Raji (cell line): Measurements from ENCODE around the gene RBPJ.

ENCODE experiments used
- POLR2A ChIP-seq: IDR thresholded peaks from 2 replicates; pipeline ENCODE4 v1.6.1; 2011; ENCODE audit warnings: low read depth, low read length, control low read depth; ENCODE audit not compliant: insufficient read depth

RBPJ gene

GRCh38 chr4:26464420-26465095, 143.7 kb downstream of the RBPJ start:
- TF ChIP-seq POLR2A: no peak

- no peak for TF ChIP-seq POLR2A
These were observed 145.9 kb downstream of the RBPJ start for GRCh38 chr4:26466578-26467270.

DNA sequence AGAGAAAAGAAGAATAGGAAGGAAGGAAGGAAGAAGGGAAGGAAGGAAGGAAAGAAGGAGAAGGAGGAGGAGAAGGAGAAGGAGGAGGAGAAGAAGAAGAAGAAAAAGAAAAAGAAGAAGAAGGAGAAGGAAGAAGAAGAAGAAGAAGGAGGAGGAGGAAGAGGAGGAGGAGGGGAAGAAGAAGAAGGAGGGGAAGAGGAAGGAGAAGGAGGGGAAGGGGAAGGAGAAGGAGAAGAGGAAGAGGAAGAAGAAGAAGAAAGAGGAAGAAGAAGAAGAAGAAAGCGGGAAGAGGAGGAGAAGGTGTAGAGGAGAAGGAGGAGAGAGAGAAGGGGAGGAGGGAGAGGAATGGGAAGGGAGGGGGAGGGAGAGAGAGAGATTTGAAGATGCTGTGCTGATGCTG, 146.9 kb downstream of the RBPJ start:
- TF ChIP-seq POLR2A: no peak

GRCh38 chr4:26468283-26468949, 147.6 kb downstream of the RBPJ start:
- TF ChIP-seq POLR2A: no peak

DNA sequence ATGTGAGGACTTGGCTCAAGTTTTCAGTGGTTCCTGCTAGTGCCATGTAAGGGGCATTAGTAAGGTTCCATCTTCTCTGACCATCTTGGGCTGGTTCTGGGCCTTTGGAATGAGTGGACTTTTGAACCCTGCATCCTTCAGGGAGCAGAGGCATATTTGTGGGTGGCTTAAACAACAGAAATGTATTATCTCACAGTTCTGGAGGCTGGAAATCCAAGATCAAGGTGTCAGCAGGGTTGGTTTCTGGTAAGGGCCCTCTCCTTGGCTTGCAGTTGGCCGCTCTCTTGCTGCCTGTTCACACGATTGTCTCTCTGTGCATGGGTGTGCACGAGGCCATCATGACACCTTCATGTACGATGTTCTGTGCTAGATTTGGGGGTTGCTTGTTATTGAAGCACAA, 148.2 kb downstream of the RBPJ start:
- no peak for TF ChIP-seq POLR2A

DNA sequence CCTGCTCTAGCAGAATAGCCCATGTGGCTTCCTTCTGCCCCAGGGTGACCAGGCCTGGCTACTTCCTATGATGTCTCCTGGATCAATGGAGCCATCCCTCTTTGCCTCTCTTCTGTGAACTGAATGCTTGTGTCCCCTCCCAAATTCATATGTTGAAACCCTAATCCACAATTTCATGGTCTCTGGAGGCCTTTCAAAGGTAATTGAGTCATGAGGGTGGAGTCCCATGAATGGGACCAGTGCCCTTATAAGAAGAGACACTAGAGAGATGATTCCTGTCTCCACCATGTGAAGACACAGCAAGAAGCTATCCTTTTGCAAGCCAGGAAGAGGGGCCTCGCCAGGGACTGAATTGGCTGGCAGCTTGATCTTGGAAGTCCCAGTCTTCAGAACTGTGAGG, 151.1 kb downstream of the RBPJ start:
- no peak for TF ChIP-seq POLR2A

- no peak for TF ChIP-seq POLR2A
These were observed 153.1 kb downstream of the RBPJ start for GRCh38 chr4:26473893-26474292.

DNA sequence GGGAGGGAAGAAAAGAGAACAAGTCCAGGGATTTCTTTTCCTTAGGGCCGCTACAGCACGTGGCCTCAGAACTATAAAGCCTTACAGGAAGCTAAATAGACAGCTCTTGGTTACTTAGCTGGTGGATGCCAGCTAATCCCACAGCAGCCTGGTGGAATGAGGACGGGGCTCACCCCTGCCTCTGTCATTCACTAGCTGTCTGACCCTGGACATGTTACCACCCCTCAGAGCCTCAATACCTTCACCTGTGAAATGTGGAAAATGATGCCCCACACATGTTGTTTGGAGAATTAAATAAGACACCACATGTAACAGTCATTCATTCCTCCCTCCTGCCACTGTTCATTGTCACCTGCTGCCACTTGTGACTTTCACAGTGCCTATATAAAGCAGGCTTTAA, 153.7 kb downstream of the RBPJ start:
- no peak for TF ChIP-seq POLR2A

- no peak for TF ChIP-seq POLR2A
These were observed 154.9 kb downstream of the RBPJ start for GRCh38 chr4:26475716-26476115.

- TF ChIP-seq POLR2A: no peak
These were observed 155.7 kb downstream of the RBPJ start for GRCh38 chr4:26476545-26476944.

DNA sequence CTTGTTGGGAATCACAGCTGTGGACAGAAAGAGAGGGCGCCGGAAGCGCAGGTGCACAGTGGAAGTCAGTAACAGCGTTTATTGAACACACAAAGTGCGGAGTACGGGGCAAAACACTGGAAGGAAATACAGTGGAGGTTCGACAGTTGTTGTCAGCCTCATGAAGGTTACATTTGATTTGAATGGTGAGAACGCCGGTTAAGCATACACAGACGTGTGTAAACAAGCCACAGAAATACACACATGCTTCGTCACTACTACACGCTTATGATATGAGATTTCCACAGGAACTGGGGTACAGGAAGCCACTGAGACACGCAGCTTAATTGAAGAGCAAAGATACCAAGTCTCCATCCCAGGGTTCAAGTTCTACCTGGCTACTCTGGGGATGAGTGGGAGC, 157.5 kb downstream of the RBPJ start:
- no peak for TF ChIP-seq POLR2A

DNA sequence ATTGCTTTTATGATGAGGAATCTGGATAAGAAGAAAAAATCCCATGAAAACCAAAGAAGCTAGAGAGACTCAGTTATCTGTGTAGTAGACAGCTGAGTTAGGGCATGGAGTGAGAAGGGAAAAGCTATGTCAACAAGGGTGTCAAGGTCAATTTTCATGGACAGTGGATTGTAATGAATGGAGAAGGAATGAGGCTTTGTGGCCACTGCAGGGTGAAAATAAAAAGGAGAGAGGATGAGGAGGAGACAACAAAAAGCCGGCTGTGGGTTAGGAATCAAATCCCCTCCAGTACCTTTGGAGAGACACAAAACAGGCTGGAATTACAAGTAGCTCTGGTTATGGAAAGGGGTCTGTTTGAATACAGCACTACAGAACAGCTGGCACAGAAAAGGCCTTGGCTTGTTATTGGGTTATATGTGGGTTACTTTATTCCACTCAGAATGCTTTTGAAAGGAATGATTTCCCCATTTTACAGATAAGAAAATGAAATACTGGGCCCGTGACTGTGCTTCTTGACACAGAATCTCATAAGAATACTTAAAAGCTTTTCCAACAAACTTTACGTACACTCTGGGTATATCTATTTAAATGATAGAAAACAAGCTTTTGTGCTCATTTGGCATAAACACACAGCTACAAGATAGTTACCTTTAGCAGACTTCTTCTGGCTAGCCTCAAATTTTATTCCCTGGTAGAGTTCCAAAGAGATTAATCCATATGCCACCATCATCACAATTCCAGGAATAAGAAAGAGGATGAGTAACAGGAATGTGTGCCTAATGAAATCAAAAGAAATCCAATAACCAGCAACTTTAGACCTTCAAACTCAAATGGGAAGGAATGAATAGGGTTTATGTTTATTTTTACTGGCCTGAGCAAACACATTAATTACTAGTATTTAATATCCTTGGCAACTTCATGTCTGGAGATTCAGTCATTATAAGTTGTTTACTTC, 162.0 kb downstream of the RBPJ start:
- no peak for TF ChIP-seq POLR2A

DNA sequence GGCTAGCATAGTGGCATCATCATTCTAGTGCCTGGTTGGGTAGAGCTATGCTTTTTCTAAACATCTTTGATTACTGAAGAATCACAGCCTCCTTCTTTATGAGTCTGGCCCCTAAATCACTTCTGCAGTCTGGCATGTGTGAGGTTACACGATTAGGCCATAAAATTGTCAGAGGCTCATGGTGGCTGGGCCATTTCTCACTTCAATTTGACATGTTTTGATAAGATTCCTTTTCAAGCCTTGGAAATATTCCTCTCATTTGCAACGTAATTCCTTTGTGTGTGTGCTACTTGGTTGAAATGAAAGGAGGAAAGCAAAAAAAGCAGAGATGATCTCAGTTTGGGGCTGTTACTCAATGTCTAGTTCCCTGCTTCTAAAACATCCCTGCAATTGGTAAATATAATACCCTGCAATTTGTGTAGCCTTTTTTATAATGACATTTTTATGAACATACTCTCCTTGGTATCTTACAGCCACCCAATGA, 163.3 kb downstream of the RBPJ start:
- no peak for TF ChIP-seq POLR2A

DNA sequence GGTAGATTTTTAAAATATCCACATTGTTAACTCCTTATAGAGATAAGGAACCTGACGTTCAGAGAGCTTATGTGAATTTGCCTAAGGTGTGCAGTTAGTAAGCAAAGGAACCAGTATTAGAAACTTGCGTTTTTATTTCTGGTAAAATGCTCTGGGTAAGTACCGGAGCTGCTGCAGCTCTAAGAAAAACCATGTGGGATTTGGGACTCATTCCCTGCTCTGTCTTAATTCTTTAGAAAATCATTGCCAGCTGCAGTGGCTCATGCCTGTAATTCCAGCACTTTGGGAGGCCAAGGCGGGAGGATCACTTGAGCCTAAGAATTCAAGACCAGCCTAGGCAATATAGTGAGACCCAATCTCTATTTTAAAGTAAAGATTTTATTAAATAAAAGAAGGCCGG, 163.7 kb downstream of the RBPJ start:
- no peak for TF ChIP-seq POLR2A
